Upper lobe of left lung (tissue), 6 donors: ENCODE data around the gene CREBZF. TPM values are rescaled to one million over a fixed set of nuclear protein-coding genes. Genes with fewer than 3 reads are reported as not detected.
"Not testable (repeated sequence)": the region's sequence is repeated elsewhere in the genome, so short reads cannot be mapped to it uniquely, and the experiment has no call there.

Experiments
- ATAC-seq, 2 donors: fragments of 200-7000 bp; cut with Tn5 transposase; one replicate each; pipeline ENCODE4 v1.9.1; 2022; ENCODE audit warnings: mild to moderate bottlenecking in 2 of 2, moderate library complexity in 2 of 2; ENCODE audit not compliant: low FRiP score in 2 of 2
- DNase-seq, 2 donors: peaks; one replicate each; pipeline ENCODE4 v3.0.0-alpha.2; 2019 to 2020
- H3K27ac ChIP-seq, 4 donors: fragments of 200-600 bp; sonication (generic); one replicate each; pipeline ENCODE4 v1.5.1; 2016 to 2019
- H3K27me3 ChIP-seq, 4 donors: fragments of 200-600 bp; sonication (generic); one replicate each; pipeline ENCODE4 v1.5.1; 2017 to 2019
- H3K36me3 ChIP-seq, 4 donors: fragments of 200-600 bp; sonication (generic); one replicate each; pipeline ENCODE4 v1.5.1; 2016 to 2019
- H3K4me1 ChIP-seq, 4 donors: fragments of 200-600 bp; sonication (generic); one replicate each; pipeline ENCODE4 v1.5.1; 2018 to 2019
- H3K4me3 ChIP-seq, 4 donors: fragments of 200-600 bp; sonication (generic); one replicate each; pipeline ENCODE4 v1.5.1; 2017 to 2019; ENCODE audit warnings: mild to moderate bottlenecking in 2 of 4, moderate library complexity in 1 of 4
- H3K9me3 ChIP-seq, 4 donors: fragments of 200-600 bp; sonication (generic); one replicate each; pipeline ENCODE4 v1.5.1; 2018 to 2019
- CTCF ChIP-seq, 6 experiments: fragments of 450-650 bp in 4 of 6; fragments of 200-600 bp in 2 of 6; sonication (generic) in 2 of 6; IDR thresholded peaks; one replicate each; pipeline ENCODE4 v1.5.1; 2016 to 2019; ENCODE audit warnings: antibody characterized with exemption in 6 of 6
- EP300 ChIP-seq, 4 donors: sonication (generic); formaldehyde crosslinking; IDR thresholded peaks; one replicate each; pipeline ENCODE4 v1.5.1; 2017; ENCODE audit warnings: antibody characterized with exemption in 4 of 4, control low read depth in 2 of 4
- POLR2A ChIP-seq, 4 donors: fragments of 450-650 bp; IDR thresholded peaks; one replicate each; pipeline ENCODE4 v1.5.1; 2016 to 2017; ENCODE audit warnings: antibody characterized with exemption in 4 of 4, mild to moderate bottlenecking in 2 of 4
- POLR2AphosphoS5 ChIP-seq, 2 donors: sonication (generic); formaldehyde crosslinking; IDR thresholded peaks; one replicate each; pipeline ENCODE4 v1.5.1; 2017; ENCODE audit warnings: antibody characterized with exemption in 2 of 2
- WGBS, 2 donors: methylation state at CpG; one replicate each; pipeline ENCODE4 v1.1.5; 2017 to 2018; 5-methylcytosine and 5-hydroxymethylcytosine counted together
- total RNA-seq, 6 donors: library from RNA; depleted of rRNA in 4 of 6; stranded (reverse); fragments of >200 nt in 4 of 6; gene quantifications; one replicate each; pipeline versions ENCODE4 v1.1.0 to v1.2.1, GENCODE V29; 2016 to 2021
- donor health status: DM: no; HTN: no; CAD: no; lungs with moderate emphysema.
- donor health status: DM: no; HTN: yes; CAD: no; lungs with severe emphysema.

CREBZF gene
- total RNA-seq, 6 donors from 2014 or later: 30.8 to 267 (median 66.6) TPM

GRCh38 chr11:85627332-85627997 lies 37.5 kb downstream of the CREBZF start, which contains the start of gene DLG2:
Gene DLG2, minus strand, starts transcription at chr11:85627344.
- WGBS, 2 donors: 1 to 4% methylated on average over 23 of the region's 23 CpGs
- peak; percentile 23 to 55 for ATAC-seq

GRCh38 chr11:85626496-85626895 lies 38.4 kb downstream of the CREBZF start:
- TF ChIP-seq POLR2A (IDR thresholded peaks at IDR 0.05) (no peak), CTCF (IDR thresholded peaks at IDR 0.05) (no peak), POLR2AphosphoS5 (IDR thresholded peaks at IDR 0.05) (no peak), EP300 (IDR thresholded peaks at IDR 0.05) (no peak)
- Histone ChIP-seq H3K4me3 (peak overlapping the region in 3 of 4 donors; percentile 65 to 83 (median 75)), H3K4me1 (peaks cover 8 to 25% (median 14%) of the 10 kb centered on the region in 4 donors), H3K27me3 (no peaks in the 10 kb centered on the region), H3K36me3 (peaks cover 0 to 5% (median 1%) of the 10 kb centered on the region in 4 donors), H3K27ac (peak overlapping the region in 3 of 4 donors; percentile 96 to 97 (median 96)), H3K9me3 (no peaks in the 10 kb centered on the region)
- DNase-seq (peak in 1 of 2 donors; percentile 61), ATAC-seq (no peak)
- 42 to 65% methylated on average over 2 of the region's 2 CpGs for WGBS, 2 donors

More at GRCh38 chr11:85627332-85627997, 37.5 kb downstream of the CREBZF start, which contains the start of gene DLG2:
- TF ChIP-seq EP300 (IDR thresholded peaks at IDR 0.05) (no peak), POLR2AphosphoS5 (IDR thresholded peaks at IDR 0.05) (peak; percentile 12 to 38)
- H3K36me3 ChIP-seq: peaks cover 0 to 13% (median 1%) of the 10 kb centered on the region in 4 donors
- H3K27ac ChIP-seq: peak within 1 kb of the TSS; percentile 87 to 97 (median 96)
- peaks cover 8 to 25% (median 14%) of the 10 kb centered on the region in 4 donors for H3K4me1 ChIP-seq
- H3K9me3 ChIP-seq: no peaks in the 10 kb centered on the region
- peak in 1 of 2 donors; percentile 25 for DNase-seq
- no peaks in the 10 kb centered on the region for H3K27me3 ChIP-seq
- peak within 1 kb of the TSS; percentile 40 to 83 (median 70) for H3K4me3 ChIP-seq

GRCh38 chr11:85620256-85620655 lies 44.7 kb downstream of the CREBZF start:
- H3K36me3 ChIP-seq: no peaks in the 10 kb centered on the region
- H3K9me3 ChIP-seq: no peaks in the 10 kb centered on the region
- peak overlapping the region in 1 of 4 donors; percentile 19 for H3K27ac ChIP-seq
- DNase-seq (no peak), ATAC-seq (no peak)
- TF ChIP-seq CTCF (IDR thresholded peaks at IDR 0.05) (no peak), POLR2AphosphoS5 (IDR thresholded peaks at IDR 0.05) (no peak), POLR2A (IDR thresholded peaks at IDR 0.05) (no peak), EP300 (IDR thresholded peaks at IDR 0.05) (no peak)
- no peak overlapping the region for H3K4me3 ChIP-seq
- no peaks in the 10 kb centered on the region for H3K4me1 ChIP-seq
- H3K27me3 ChIP-seq: no peaks in the 10 kb centered on the region
- 50 to 55% methylated on average over 3 of the region's 3 CpGs for WGBS, 2 donors

DNA sequence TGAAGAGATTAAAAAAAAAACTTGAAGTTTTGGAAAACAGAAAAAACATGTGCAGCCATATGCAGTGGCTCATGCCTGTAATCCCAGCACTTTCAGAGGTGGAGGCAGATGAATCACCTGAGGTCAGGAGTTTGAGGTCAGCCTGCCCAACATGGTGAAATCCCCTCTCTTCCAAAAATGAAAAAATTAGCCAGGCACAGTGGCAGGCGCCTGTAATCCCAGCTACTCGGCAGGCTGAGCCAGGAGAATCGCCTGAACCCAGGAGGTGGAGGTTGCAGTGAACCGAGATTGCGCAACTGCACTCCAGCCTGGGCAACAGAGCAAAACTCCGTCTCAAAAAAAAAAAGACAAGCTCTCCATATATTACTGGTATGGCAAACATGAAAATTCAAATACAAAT lies 45.4 kb downstream of the CREBZF start:
- Histone ChIP-seq H3K4me3 (no peak overlapping the region), H3K36me3 (no peaks in the 10 kb centered on the region), H3K9me3 (no peaks in the 10 kb centered on the region), H3K27me3 (no peaks in the 10 kb centered on the region), H3K27ac (no peak overlapping the region), H3K4me1 (no peaks in the 10 kb centered on the region)
- DNase-seq (peak in 1 of 2 donors; percentile 73), ATAC-seq (no peak)
- 49 to 72% methylated on average over 6 of the region's 6 CpGs for whole genome bisulfite sequencing, 2 donors
- TF ChIP-seq POLR2A (IDR thresholded peaks at IDR 0.05): no peak
- no peak for TF ChIP-seq EP300 (IDR thresholded peaks at IDR 0.05)
- TF ChIP-seq CTCF (IDR thresholded peaks at IDR 0.05): no peak
- TF ChIP-seq POLR2AphosphoS5 (IDR thresholded peaks at IDR 0.05): no peak

DNA sequence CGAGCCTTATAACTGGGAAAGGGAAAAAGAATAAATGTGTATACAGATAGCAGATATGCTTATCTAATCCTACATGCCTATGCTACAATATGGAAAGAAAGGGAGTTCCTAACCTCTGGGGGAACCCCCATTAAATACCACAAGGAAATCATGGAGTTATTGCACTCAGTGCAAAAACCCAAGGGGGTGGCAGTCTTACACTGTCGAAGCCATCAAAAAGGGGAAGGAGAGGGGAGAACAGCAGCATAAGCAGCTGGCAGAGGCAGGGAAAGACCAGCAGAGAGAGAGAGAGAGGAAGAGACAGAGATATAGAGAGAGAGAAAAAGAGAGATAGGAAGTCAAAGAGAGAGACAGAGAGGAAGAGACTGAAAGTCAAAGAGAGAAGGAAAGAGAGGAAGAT lies 53.3 kb downstream of the CREBZF start:
- H3K4me3 ChIP-seq, H3K27ac ChIP-seq, H3K9me3 ChIP-seq, ATAC-seq, DNase-seq, H3K4me1 ChIP-seq, H3K27me3 ChIP-seq, H3K36me3 ChIP-seq: not testable (repeated sequence)
- 42 to 56% methylated on average over 2 of the region's 2 CpGs for WGBS, 2 donors

Other genes with a start within 250 kb of the CREBZF start
- gene DLG2, start 37.8 kb downstream of the CREBZF start, total RNA-seq: 10 to 100 TPM in 2 of 6 donors, 1 to 10 TPM in 4; 3.4 to 37.7 (median 9.1) TPM
- 10 to 100 TPM; 19.3 to 72.6 (median 44.8) TPM for gene TMEM126B, start 36.5 kb downstream of the CREBZF start, total RNA-seq
- 10 to 100 TPM in 5 of 6 donors, 1 to 10 TPM in 1; 7.4 to 27.0 (median 17.4) TPM for gene TMEM126A, start 17.2 kb downstream of the CREBZF start, total RNA-seq
- gene CCDC89, start 21.1 kb upstream of the CREBZF start, total RNA-seq: 10 to 100 TPM in 1 of 6 donors, 1 to 10 TPM in 4, under 1 TPM in 1; 0.46 to 14.7 (median 2.8) TPM
- 10 to 100 TPM; 11.9 to 52.7 (median 20.1) TPM for gene SYTL2, start 146.0 kb upstream of the CREBZF start, total RNA-seq
- gene CCDC83, start 190.3 kb upstream of the CREBZF start, total RNA-seq: not detected